NT2/D1 (cell line): ENCODE results near the gene EML6.

Experiments used
- YY1 ChIP-seq: IDR thresholded peaks from 2 replicates; pipeline ENCODE4 v1.6.1; 2011; ENCODE audit not compliant: insufficient read length, insufficient read depth
- ZNF274 ChIP-seq: IDR thresholded peaks from 2 replicates; pipeline ENCODE4 v1.6.1; 2011; ENCODE audit warnings: mild to moderate bottlenecking, low read depth, low read length

DNA sequence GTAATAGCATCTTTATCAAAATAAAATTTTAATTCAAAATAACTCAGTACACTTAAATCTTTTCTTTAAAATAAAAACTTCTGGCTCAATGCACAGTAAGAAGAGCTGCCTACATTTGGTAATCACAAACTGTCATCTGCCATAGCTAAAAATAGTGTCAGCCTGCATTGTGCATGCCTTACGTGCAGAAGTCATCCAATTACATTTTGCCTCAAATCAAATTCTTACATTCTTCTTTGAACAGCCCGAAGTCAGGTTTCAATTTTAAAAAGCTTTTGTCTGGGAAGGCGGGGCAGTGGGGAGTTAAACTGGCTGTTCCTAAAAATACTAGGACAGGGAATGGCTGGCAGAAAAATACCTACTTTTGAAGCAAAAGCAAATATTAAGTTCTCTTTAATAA is 275.7 kb downstream of the EML6 start:
- no peak for TF ChIP-seq YY1
- TF ChIP-seq ZNF274 = no peak
